Activated T-cell treated with anti-CD3 and anti-CD28 coated beads, Interleukin-2, amount 50 U/mL, for 1 hour (primary cell): ENCODE measurements around the gene DCST2.

Experiments used
- DNase-seq: peaks from one replicate; pipeline ENCODE4 v3.0.0-alpha.2; 2020

The DCST2 gene

DNA sequence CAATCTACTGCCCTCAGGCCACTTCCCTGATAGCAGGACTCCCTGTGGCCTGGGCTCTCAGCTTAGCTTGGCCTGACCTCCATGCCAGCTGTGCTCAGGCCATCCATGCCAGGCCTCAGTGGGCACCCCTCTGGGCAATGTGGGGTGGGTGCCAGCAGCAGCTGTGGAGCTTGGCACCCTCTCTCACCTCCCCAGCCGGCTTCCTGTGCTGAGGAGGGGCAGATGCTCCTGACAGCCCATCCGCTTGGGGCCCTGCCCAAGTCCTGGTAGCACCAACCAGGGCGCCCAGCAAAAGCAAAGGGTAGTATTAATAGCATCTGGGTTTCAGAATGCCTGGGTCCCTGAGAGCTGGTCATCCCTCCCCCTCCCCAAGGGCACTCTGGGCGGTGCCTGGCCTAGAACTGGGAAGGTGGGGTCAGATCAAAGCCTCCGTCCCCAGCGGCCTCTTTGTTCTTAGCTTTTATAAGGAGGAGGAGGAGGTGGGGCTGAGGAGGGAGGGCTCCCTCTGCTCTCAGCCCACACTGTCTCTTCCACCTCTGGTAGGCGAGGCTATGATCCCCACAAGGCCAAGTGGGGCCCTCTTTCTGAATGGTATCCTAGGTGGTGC, 36.1 kb upstream of the DCST2 start:
- no peak for DNase-seq

DNA sequence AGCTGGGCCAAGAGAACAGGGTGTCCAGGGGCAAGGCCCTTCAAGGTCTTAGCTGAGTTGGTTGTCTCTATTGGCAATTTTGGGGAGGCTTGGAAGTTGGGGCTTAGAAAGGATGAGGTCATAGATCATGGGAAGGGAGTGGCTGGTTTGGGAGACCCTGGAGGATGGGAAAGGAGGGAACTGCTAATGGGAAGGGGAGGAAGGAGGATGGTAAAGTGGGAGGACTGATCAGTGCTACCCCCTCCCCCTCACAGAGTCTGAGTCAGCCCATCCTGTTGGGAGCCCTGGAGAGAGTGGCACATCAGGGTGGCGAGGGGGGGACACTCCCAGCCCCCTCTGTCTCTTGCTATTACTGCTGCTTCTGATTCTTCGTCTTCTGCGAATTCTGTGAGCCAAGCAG, 35.0 kb upstream of the DCST2 start:
- DNase-seq: no peak

DNA sequence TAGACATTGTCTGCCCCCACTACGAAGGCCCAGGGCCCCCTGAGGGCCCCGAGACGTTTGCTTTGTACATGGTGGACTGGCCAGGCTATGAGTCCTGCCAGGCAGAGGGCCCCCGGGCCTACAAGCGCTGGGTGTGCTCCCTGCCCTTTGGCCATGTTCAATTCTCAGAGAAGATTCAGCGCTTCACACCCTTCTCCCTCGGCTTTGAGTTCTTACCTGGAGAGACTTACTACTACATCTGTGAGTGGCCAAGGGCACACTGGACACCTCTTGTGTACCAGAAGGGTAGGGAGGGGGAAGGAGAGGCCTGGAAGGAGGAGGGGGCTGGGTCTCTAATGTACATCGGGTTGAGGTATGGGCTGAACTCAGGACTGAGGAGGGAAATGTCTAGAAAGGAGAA, 33.2 kb upstream of the DCST2 start:
- no peak for DNase-seq

DNA sequence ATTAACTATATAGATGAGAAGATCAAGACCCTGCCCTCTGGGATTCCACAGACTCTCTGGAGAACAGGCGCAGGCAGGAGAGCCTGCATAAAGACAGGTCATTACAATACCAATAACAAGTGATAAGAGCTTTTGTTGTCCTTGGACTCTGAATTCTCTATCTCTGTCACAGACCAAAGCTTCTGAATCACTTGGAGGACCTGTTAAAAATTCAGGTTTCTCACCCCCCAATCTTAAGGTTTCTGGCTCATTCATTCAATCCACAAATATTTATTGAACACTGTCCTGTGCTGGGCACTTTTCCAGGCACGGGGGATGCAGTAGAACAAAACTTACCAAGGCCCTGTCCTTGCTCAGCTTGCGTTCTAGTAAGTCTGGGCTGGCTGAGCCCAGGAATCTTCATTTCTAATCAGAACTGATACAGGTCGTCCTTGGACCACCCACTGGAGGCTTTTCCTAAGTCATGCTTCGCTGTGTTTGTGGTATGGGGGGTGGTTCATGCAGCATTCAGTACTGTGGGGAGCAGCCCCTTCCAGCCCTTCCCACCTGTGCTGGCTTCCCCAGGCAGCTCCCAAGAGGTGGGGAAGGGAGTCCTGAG, 31.4 kb upstream of the DCST2 start:
- no peak for DNase-seq

DNA sequence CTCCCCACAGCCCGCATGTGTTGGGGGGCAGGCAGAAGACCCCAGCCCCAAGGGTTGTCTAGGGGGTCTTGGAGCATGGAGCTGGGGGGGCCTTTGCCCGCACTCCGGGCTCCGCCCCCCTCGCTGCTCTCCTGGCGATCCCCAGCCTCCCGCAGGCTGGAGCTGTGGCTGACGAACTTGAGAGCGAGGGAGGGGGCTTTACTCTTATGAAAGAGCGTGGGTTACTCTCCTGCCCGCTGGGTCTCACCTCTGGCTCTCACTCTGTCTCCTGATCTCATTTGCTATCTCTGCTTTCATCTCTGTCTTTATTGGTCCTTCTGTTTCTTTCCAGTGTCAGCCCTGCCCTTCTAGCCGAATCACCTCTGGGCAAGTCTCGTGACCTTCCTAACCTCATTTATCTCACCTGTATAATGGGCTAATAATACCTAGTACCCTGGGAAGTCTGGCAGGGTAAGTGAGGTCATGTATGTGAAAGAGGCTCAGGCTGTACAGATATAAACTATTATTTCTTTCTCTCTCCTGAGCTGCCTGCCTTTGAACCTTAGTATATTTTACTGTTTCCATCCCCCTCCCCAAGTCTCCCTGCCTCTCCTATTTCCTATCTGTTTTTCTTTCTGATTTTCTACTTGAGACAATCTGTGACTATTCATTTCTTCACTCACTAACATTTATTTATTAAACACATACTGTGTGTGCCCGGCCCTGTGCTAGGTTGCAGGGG, 30.7 kb upstream of the DCST2 start:
- DNase-seq: no peak

DNA sequence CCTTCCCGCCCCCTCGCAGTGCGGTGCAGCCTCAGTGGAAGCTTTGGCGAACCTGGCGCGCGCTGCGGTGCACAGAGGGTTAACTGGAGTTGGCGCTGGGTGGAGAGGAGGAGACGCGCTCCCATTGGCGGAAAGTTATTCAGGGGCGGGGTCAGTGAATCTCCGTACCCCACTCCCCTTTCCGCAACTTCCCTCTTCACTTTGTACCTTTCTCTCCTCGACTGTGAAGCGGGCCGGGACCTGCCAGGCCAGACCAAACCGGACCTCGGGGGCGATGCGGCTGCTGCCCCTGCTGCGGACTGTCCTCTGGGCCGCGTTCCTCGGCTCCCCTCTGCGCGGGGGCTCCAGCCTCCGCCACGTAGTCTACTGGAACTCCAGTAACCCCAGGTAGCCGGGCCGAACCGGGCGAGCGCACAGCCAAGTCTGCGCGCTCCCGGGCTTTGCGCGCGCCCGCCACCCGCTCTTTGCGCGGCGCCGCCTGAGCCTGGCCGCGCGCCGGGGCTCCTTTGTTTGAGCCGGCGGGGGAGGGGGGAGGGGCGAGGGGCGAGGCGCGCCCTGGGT, 30.0 kb upstream of the DCST2 start, which contains the start of gene EFNA4:
Gene EFNA4 (plus strand): TSS at position 191 of the 561 bp plus-strand sequence. CDS start 84 bp downstream, at position 275.
- peak; percentile 80 for DNase-seq

DNA sequence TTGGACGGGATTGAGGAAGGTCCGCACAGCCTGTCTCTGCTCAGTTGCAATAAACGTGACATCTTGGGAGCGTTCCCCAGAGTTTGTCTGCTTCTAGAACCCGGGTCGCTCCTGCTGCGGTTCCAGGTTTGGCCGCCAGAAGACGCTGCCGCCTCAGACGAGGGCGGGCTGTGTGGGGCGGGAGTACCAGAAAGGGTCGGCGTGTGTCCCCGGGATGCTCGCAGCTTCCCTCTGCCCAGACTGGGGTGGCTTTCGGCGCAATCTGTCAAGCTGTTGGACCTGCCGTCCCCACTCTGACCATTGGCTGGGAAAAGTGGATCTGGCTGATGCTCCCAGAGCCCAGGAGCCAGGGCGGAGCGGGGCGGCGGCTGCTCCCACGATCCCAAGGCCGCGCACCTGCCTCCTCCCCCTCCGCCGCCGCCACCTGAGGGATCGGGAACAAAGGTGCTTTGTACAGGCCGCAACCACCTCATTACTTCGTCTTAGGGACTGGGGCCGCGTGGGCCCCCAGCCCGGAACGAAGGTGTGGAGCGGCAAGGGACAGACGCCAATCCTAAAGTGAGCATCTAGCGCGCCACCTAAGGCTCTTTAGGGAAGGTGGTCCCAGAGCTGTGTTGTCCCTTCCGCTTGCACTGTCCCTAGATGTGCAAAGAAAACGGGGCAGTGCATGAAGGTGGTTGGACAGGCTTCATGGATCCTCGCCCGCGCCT, 29.3 kb upstream of the DCST2 start:
- peak; percentile 84 for DNase-seq

DNA sequence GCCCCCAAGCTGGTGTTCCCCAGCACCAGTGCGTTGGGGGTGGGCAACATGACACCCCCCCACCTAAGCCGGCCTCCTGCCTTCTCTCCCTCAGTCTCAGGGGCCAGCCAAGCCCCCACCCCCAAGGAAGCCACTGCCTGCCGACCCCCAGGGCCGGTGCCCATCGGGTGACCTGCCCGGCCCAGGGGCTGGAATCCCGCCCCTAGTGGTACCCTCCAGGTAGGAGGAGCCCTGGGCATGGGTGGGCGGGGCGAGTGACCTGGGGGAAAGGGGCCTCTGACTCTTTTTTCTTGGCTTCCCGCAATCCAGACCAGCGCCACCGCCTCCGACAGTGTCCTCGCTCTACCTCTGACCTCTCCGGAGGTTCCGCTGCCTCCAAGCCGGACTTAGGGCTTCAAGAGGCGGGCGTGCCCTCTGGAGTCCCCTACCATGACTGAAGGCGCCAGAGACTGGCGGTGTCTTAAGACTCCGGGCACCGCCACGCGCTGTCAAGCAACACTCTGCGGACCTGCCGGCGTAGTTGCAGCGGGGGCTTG, 28.6 kb upstream of the DCST2 start:
- DNase-seq: no peak

DNA sequence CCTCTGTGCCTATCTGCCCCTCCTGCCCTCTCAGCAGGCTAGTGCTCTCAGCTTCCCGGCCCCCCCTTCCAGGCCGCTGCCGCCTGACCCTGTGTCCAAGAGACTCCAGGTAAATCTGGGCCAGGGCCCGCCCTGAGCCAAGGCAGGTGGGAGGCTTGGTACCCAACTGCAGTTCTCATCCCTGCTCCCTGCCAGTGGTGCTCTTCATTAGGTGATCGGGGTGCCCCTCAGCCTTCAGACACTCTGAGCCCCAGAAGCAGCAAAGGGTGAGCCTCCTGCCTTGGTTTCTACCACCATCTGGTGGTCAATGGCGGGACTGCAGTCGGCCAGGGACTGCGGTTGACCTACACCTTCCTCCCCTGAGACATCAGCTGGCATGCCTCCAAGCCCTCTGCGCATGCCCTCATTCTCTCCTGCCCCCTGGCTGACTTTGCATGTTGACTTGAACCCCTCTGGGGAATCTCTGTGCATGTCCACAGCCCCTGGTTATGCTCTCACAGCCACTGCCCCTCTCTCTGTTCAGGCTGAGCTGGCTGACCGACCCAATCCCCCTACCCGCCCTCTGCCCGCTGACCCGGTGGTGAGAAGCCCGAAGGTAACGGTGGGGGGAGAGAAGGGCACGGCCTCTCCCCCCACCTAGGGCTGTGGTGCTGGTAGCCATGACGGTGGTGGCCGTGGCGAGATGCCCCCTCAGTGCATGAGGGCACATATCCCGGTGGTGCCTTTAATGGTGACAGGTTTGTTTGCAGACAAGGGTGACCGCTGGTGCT, 28.0 kb upstream of the DCST2 start:
- DNase-seq: peak; percentile 98

DNA sequence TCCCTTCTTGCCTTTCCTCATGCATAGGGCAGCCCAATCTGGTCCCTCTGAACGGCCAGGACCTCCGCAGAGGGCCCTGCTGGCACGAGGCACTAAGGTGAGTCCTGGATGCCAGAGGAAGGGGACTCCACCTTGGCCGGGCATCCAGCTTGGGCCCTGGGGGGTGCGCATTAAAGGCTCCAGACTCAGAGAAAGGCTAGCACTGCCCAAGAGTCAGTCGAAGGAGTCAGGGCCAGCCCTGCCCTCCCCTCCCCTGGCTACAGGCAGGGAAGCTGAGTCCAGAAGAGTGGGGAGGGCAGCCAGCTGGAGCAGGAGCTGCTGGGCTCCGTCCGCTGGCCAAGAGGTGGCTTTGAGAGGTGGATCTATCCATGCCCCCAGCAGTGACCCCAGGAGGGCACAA, 27.2 kb upstream of the DCST2 start:
- DNase-seq: no peak

DNA sequence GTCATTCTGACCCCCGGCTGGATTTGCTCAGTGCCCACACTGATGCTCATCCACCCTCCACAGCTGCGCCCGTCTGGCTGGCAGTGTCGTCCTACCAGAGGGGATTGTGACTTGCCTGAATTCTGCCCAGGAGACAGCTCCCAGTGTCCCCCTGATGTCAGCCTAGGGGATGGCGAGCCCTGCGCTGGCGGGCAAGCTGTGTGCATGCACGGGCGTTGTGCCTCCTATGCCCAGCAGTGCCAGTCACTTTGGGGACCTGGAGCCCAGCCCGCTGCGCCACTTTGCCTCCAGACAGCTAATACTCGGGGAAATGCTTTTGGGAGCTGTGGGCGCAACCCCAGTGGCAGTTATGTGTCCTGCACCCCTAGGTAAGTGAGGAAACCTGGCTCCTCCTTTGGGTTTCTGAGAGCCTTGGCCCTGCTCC, 24.2 kb upstream of the DCST2 start:
- no peak for DNase-seq

DNA sequence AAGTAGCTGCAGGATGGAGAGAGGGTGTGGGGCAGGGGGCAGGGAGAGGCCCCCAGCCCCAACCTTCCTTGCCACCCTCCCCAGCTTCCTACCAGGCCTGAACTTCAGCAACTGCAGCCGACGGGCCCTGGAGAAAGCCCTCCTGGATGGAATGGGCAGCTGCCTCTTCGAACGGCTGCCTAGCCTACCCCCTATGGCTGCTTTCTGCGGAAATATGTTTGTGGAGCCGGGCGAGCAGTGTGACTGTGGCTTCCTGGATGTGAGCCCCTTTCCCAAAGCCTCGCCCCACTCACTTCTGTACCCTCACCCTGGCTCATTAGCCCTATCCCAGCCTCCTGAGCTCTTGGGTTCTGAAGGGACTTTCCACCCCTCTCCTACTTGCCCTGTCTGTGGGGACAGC, 23.5 kb upstream of the DCST2 start:
- DNase-seq: no peak

DNA sequence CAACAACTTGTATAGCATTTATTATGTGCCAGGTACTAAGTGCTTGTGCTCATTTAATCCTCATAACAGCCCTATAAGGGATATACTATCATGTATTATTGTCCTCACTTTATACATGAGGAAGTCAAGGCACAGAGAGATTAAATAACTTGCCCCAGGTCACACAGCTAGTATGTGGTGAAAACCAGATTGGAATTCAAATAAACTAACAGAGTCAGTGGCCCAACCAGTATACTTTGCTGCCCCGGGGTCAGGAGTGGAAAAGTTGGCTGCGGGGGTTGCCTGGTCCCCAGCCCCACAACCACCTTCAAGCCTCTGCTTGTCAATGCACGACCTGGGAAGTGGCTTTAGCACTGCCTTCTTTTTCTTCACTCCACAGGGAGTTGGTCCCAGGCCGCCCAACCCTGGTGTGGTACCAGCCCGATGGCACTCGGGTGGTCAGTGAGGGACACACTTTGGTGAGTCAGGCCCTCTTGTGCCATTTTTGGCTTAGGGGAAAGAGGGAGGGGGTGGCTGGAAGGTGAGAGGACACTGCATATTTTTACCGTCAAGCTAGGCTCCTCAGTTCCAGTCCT, 20.0 kb upstream of the DCST2 start:
- DNase-seq: no peak

DNA sequence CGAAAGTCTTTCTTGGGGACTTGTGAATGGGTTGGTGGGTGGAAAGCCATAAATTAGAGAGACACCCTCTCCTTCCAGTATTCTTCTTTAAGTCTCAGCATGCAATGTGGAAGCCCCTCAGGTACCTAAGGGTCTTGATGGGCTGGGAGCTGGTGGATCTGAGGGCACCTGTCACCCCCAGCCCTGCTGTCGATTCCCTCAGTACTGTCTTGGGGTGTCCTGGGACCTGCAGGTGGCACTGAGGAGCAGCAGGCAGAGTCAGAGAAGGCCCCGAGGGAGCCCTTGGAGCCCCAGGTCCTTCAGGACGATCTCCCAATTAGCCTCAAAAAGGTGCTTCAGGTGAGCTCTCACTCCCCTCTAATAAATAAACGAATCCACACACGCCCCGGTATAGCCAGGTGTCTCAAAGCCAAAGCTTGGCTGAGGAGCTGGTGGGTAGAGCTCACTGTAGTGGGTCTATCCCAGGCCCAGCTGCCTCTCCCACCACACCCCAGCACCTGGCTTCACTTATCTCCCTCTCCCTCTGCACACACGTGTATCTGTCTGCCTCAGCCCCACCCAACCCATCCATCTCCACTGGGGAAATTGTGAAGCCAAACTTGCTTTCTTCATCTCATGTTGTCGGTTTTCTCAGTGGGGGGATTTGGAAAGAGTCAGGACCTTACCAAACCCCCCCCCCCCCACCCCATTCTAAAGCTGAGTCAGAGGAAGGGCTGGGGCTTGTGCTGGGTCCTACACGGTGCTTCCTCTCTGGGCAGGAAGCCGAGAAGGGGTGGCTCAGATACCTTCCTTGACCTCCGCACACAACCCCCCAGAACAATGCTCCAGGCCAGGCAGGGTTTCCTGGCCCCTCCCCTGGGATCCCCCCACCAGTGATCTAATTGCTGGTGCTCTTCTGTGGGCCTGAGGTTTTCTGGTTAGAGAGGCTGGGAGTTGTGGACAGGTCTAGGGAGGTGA, 19.1 kb upstream of the DCST2 start:
- peak; percentile 49 for DNase-seq

DNA sequence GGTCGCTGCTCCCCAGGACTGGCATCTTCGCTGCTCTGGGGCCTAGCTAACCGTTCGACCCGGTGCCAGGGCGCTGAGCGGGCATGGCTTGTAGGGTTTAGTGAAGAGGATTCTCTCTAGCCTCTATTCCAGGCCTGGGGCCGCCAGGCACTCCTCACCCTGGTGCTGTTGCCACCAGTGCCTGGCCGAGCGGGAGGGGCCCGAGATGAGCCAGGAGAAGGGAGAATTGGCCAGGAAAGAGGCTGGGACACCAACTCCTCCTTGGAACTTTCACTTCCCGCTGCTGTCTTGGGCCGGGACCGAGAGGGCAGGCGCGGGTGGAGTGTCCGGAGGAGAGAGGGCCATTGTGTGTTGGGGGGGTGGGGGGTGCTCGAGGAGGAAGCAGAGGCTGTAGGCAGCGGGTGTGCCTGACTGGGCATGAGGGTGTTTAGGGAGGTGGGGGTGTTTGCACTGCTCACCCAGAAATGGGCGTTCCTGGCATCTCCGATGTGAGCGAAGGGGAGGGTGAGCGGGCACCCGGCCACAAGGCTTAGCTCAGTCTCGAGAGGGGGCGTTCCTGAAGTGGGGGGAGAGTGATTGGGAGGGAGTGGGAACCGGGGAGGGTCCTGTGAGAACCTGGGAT, 18.3 kb upstream of the DCST2 start:
- peak; percentile 50 for DNase-seq

DNA sequence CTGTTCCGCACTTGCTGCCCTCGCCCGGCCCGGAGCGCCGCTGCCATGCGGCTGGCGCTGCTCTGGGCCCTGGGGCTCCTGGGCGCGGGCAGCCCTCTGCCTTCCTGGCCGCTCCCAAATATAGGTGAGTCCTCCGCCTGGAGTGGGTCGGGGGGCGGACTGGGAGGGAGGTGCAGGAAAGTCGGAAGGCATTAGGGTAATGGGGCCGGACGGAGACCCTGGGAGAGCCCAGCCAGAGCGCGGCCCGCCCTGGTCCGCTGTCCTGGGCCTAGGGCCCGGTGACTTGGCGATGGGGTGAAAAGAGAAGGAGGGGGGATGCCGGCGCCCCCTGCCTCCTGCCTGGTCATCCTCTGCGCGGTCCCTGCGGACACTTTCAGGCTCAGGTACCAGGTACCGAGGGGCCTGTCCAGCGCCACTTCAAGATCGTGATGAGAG, 17.8 kb upstream of the DCST2 start:
- peak; percentile 56 for DNase-seq

DNA sequence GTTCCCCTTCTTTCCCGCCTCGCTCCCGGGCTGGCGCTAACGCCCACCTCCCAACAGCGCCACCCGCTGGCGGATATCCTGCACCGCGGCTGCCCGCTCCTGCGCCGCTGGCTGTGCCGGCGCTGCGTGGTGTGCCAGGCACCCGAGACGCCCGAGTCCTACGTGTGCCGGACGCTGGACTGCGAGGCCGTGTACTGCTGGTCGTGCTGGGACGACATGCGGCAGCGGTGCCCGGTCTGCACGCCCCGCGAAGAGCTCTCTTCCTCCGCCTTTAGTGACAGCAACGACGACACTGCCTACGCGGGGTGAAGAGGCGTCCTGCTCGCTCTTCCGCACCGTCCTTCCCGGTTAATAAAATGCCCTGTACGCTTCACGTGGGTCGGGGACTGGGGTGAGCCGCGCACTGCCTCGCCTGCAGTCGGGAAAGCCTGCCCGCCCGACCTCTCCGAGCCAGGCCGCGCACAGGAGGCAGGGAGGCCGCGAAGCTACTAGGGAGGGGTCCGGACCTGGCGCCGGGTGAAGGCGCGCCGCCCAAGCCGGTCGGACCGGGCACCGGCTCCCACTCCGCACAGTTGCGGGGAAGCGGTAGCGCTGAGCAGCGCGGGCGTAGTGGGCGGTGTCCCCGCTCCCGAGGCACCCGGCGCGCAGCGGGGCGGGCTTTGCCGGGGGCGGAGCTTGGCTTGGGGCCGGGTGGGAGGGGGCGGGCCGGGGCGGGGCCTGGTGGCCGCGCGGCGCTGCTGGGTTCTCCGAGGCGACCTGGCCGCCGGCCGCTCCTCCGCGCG, 17.2 kb upstream of the DCST2 start, which contains the start of gene ADAM15:
Gene ADAM15 (plus strand): TSS at position 757 of the 782 bp plus-strand sequence. CDS start 71 bp downstream, outside the sequence.
- DNase-seq: peak; percentile 86

DNA sequence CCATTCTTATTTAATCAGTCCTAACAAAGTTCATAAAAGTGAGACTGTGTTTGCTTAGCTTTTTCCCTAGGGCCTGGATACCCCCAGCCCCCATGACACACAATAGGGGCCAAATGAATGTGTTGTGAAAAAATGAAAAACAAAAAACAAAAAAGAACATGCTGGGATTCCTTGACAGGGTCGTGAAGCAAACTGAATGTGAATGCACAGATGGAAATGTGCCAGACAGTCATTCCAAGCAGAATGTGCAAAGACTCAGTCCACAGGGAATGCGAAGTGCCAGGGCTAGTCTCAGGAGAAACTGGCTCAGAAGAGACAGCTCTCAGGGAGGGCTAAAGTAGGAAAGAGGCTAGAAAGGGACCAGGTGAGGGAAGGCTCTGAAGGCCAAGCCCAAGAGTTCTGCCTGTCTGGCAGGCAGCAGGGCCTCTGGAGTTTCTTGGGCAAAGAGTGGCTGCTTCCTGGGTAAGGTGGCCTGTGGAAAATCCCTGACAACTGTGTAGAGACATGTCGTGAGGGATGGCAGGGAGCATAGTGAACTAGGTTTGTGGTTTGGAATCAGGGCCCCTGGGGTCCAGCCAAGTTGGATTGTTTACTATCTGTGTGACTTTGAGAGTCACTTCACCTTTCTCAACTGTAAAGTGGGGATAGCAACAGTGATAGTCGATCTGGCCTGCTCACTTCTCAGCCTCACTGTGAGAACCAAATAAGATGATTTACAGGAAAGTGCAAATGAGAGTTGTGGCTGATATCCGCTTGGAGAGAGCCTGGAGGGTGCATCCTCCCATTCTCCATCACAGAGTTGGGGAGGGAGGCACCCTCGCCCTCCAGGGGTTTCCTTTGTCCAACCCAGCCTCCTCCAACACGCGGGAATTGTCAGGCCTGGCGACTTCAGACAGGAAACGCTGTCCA, 16.3 kb upstream of the DCST2 start:
- DNase-seq: no peak
